GM18520 (cell line): ENCODE data around the gene FNDC5.
A peak's percentile ranks its signal among the peaks of the same experiment; 100 is the strongest.

ENCODE experiments used
- ATAC-seq: cut with Tn5 transposase; IDR thresholded peaks from one replicate; pipeline ENCODE4 v1.9.1; 2021; ENCODE audit not compliant: unreplicated experiment

The FNDC5 gene

DNA sequence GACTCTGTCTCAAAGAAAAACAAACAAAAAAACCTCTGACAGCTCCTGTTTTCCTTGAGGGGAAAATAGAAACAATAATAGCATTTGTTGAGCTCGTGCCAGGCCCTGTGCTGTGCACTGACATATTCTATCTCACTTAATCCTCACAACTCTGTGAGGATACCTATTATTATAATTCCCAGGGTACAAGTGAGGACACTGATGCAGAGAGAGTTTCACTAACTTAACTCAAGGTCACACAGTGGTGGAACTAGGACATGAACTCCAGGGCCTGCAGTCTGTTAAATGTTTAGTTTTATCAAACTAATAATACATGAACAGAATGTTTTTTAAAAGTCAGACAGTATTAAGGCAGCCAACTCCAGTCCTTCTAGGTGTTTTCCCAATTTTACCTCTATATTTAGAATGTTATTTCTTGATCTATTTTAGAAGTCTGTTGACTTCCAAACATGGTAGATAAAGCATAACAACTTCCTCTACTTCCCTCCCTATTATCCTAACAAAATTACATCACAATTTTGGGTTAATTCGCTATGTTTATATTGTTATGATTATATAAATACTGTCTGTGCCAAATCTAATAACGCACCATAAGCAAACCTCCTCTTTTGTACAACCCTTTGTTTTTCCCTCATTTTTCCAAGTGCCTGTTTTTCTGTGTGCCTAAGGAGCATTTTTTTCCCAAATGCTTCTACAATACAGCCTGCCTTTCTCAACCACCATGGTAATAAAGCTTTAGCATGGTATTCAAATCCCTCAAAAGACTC lies 4.9 kb downstream of the FNDC5 start:
- ATAC-seq: no peak

DNA sequence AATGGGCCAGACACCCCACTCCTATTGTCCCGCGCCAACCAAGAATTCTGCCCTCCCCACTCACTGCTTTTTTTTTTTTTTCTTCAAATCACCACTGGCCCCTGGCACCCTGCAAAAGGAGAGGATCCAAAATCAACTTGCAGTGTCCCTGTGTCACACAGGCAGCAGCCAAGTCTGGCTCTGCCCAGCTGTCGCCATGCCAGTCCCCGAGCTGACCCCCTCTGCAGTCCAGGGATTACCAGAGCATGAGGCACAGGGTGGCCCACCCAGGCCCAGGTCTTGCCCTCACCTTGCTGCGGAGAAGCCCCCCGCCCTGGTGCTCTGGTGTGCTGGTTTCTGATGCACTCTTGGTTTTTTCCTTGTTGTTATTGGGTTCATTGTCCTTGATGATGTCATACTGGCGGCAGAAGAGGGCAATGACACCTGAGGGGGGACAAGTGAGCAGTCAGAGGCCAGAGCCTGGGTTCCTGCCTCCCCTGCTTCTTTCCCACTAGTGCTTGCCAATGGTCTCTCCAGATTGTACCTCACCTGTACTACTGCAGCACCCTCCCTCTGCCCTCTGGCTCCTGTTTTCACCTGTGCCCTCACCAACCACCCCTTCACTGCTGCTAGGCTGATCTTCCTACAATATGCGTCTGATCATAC lies 6.2 kb downstream of the FNDC5 start:
- ATAC-seq: no peak

DNA sequence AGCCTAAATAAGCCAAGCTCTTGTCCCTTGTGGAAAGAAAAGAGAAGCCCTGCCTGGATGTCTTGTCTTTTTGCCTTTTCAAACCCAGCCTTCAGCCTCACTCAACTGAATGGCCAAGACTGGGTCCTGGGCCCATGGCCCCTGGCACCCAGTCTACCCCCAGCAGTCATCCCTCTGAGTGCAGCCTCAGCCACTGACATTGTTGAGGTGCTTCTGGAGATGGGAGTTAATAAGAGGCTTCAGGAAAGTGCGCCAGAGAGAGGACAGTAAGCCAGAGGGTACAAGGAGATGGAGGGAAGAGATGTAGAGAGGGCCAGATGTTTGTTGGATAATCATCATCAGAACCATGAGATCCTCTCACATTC lies 6.8 kb downstream of the FNDC5 start:
- no peak for ATAC-seq

DNA sequence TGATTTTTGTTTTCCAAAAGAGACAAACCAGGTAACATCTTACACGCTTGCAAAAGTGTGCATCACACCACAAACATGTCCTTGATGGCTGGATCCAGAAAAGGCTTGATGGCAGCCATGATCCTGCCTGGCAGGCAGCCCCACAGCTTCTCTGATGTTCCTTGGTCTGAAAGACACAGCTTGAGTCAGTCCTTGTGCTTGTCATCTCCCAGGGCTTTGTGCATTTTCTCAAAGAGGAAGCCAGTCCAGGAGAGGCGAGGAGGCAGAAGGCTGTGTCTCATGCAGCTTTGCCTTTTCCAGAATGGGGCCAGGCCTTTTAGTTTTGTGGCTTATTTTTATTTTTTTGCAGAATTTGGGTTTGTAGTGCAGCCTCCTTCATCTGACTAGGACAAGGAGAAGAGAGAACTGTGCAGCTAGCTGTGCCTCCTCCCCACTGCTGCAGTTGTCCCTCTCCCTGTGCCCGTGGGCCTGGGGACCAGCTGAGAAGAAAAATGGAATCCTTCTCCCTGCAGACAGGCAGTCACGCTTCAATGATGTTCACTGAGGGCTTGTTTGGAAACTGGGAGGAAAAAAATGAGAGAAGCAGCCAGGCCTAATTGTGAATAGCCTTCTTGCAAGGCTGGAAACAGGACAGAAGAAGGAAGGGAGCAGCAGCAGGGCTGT lies 7.4 kb downstream of the FNDC5 start:
- no peak for ATAC-seq

DNA sequence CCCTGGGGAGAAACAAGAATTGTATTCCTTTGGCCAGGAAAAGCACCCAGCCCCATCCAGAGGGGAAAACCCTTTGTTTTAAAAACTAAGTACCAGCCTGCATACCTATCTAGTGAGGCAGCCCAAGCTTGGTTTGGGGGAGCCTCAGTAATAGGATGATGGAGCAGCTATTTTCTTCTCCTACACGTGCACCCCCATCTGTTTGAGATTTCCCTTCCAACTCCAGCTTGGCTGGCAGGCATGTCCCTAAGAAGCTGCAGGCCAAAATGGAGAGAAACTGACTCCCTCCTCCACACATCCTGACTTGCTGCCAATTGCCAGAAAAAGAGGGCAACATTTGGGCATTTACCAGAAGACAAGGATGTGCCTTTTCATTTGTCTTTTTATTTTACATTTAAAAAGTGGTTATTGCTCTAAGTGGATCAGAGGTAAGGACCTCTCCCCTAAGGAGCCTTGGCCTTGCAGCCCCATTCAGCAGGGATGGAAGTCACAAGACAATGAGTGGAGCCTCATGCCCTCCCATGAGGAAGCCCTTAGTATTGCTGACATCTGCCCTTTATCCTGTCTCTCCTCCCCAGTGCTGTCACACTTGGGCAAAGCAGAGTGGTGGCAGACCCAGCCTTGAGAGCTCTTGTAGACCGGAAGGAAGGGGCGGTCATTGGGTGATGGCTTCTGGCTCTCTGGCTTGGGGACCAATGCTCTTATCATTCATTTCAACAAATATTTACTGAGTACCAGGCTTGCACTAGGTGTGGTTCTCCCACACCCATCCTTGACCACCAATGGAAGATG lies 8.6 kb downstream of the FNDC5 start:
- no peak for ATAC-seq

DNA sequence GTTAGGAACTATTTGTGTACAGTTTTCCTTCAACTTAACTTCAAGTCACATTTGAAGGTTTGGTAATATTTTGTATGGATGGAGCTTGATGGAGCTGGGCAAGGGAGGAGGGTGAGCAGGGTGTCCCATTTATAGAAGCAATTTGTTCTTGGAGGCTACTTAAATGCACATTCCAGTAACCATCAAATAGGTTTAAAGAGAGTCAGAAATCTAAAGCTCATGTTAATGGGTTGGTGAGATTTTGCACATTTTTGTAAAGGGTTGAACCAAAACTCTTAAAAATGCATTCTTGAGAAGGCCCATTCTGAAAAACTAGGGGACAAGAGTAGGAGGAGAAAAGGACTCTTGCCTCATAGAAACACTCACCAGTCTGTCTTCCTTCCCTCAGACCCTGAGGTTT lies 10.1 kb downstream of the FNDC5 start:
- ATAC-seq: no peak

DNA sequence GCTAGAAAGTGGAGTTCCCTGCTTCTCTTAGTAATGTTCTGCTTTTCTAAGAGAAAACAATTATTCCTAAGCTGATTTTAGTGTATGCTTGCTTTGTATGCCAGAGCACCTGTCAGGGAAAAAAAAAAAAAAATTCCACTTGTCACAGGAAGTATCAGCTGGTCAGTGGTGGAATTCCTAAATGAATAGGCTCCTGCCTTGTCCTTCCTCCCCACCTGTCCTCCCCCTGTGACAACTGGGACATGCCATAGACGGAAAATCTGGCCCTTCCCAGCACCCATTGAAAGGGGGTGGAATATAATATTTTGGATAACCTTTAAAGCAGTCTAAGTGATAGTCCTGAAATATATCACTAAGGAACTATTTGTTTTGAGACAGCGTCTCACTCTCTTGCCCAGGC lies 10.8 kb downstream of the FNDC5 start:
- no peak for ATAC-seq

DNA sequence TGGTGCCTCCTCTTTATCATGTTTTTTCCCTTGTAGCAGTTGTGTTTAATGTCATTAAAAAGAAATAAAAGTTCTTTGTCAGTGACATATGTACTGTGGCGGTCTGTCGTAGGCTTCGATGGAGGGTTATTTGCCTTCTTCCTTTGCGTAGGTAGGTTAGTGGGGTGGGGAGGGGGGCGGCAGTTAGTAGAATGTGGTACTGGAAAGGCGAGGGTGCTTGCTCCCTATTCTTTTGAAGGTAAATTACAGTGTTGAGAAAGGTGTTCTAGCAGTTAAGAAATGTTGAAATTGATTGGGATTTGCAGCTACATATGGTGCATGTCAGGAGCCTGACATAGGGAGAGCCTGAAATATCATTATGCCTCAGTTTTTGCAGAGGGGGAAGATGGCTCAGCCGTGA lies 11.9 kb downstream of the FNDC5 start:
- ATAC-seq: no peak

DNA sequence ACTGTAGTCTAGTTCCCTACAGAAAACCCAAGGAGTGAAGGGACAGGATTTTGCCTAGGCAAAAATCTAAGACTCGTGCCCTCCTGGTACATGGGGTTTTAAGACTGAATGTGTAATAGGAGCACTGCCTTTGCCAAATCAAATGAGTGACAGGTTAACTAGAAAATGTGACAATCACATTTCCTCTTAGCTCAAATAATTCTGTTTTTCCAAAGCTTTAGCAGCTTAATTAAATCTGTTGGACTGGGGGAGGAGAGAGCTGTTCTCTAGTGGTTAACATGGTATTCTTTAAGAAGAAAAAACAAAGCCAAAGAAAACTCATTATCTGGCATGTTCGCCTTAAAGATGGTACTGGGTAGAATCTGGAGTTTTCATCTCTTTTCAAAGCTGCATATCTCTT lies 12.6 kb downstream of the FNDC5 start:
- no peak for ATAC-seq

DNA sequence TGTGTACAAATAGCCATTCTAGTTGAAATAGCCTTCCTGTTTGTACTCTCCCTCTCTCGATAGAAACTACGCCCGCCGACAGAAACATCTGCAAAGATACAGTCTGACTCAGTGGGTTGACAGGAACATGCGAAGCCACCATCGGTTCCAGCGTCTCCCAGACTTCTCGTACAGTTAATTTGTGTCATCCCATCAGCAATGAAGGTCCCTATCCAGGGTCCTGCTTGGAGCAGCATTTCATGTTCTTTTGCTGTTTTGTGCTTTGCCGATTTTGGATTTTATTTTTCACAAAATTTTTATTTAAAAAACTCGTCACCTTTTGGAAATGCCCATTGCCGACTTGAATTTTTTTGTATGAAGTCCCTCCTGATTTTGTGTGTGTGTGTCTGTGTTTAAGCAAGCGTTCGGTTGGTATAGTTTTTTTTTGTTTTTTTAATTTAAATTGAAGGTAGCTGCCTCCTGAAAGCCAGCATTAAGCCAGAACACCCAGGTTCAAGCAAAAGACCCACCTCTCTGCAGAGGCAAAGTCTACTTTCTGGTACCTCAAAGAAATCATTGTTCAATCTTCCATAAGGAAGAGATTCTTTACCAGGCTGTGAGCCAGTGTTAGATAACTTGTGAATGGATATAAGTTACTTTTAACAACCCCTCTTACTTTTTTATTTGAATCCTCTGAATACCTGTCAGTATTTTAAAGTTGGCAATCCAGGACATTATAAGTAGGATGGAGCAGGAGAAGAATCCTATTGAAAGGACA lies 14.7 kb downstream of the FNDC5 start:
- ATAC-seq: no peak

DNA sequence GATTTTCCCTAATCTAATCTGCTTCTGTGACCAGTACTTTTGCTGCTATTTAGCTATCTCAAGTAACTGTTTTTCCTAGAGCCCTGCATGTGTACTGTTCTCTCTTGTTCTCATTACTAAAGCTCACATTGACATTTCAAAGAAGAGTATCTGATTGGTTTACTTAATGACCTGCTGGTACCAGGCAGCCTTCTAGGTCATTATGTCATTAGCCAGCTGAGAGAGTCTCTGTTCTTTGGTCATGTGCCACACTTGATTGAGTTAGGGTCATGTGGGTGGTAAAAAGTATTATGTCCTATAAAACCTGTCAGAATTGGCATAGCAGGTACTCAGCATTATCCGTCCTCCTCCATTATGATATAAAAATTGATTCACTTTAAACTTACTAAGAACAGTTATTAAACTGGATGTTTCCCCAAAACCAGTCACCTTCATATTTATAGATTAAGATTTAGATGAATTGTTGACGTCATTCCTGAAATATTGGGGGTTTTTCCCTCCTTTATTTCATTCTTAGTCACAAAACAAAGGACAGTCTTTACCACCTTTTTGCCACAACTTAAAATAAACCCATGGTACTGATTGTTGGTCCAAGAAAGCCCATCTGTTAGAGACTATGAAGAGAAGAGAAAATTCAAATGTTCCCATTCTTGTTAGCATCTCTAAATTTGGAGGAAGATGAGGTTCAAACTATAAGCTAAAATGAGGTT lies 22.2 kb downstream of the FNDC5 start:
- ATAC-seq: no peak

DNA sequence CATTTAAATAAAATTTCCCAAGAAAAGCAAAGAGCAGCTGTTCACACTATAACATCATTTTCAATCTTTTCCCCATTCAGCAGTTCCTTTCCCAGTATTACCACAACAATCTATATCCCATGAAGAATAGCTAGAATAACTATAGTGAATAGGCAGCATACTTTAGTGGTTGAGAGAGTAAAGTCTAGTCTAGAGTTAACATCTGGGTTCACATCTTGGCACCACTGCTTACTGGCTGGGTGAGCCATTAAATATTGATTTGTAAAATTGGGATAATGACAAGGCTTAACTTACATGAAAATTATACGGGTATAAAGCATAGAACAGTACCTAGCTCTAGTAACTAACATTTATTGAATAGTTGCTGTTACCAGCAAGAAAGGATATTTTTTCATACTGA lies 38.8 kb downstream of the FNDC5 start:
- no peak for ATAC-seq

DNA sequence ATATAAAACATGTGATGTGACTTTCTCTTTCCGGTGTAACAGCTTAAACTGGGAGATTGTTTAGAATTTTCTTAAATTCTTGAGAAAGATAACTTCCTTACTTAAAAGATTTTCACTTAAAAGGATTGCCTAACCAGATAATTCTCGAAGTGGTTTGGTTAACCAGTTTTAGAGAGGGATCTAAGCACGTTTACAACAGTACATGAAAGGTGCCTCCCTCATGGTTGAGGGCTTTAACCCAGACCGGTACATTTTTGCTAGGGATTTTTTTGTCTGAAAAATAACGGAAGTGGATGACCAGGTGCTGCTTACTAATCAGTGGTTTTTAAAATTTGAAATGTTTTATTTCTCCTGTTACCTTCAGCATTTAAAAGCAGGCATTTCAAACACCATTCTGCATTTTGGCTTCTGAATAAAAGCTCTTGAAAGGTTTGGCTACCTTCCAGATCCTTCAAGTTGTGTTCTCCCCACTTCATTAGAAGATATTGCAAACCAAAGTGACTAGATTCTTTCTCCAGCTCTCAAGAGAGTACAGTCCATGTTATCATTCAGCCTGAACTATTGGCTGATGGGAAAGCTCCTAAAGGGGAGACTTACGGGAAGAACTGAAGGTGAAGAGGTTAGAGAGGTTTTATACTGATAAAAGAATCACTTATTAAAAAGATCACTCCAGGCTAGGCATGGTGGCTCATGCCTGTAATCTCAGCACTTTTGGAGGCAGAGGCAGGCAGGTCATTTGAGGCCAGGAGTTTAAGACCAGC lies 40.4 kb downstream of the FNDC5 start:
- no peak for ATAC-seq

DNA sequence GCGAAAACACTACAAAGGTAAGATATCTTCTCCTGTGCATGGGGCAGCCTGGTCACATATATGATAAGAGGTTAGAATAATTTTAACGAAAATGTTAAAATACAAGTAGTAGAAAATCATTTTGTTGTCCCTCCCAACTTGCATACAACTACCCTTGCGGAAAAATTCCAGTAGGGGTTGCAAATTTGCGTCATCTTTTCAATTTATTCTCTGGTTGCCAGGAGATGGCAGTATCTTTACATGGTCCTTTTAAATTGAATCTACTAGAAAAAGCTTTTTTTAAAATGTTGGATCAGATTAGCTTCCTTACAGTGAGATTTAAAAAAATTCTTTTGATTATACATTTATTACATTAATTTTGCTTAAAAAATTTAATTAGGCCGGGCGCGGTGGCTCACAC lies 42.4 kb downstream of the FNDC5 start:
- no peak for ATAC-seq

DNA sequence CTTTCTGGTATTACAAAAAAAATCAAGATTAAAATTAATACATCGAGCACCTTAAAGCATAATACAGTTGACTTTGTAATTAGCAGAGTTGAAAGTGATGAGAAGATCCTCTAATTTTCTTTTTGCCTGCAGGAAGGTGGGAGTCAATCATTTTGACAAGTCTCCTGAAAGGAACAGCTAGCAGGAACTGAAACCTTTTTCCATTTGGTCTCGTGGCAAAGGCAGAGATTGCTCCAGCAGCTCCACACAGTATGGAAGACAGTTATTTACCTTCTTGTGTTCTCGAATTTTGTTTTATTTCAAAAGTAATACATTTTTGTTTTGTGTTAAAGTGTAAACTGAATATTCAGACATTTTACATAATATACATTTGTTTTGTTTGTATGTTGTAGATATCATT lies 45.5 kb downstream of the FNDC5 start:
- no peak for ATAC-seq

DNA sequence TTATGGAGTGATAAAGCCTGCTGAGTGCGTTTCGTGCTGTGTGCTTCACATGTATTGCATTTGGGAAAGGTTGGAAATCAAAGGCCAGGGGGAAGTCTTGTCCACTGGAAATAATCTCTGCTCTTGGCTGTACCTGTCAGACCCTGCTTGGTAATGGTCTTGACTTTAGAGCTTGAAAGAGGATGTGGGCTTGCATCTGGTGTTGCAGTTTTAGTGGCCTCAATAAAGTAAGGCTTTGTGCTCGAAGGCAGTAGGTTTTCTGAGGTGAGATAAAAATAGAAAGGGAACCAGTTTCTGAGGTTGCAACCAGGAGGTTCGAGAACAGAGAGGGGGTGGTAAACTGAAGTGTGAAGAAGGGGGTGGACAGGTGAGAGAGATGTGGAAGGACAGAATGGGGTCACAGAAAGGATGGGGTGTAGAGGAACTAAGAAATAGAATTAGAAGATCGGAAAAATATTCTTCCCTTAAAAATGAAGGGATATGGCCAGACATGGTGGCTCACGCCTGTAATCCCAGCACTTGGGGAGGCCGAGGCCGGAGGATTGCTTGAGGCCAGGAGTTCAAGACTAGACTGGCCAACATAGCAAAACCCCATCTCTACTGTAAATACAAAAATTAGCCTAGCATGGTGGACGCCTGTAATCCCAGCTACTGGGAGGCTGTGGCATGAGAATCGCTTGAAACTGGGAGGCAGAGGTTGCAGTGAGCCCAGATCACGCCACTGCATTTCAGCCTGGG lies 51.7 kb downstream of the FNDC5 start:
- ATAC-seq: peak; percentile 31

DNA sequence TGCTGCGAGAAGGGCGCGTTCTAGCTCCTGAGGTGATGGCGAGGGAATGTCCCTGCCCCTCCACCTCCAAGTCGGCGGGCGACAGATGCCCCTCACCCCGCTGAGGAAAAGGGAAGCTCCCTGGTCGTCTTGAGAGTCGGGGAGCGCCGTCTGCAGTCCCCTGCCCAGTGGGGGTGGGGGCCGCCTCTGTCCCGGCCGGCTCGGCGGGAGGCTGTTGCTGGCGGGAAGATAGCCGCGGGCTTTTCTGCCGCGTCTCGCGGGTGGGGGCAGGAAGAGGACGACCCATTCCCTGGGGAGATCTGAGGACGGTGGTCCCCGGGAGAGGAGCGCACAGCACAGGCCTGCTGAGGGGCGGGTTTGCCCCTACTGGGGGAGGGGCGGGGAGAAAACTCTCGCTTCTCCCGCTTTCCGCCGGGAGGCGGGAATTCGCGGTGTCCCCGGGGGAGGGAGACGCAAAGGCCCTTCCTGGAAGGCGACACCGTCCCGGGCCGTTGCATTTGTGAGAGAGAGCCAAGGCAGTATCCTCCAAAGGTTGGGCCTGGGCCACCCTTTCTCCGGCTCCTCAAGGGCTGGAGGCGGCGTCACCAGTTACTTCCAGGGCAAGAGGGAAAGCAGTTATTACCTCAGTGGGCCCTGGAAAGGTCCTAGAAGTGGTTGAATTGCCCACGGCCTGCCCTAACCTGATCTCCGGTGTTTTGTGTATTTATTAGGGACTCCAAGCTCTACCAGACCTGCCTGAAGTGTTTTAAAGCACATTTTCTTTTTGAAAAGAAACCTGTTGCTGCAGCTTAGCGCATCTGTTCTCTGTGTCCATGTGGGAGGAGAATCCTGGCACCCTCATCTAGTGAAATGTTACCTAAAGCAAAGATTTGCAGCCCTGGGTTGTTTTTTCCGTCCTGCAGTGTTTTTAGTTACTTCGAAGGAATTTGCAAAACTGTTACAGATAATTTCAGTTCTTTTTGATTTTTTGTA lies 52.6 kb downstream of the FNDC5 start:
- no peak for ATAC-seq
